ENCODE data around the gene QSER1. TPM values are rescaled to one million over a fixed set of nuclear protein-coding genes. Genes with fewer than 3 reads are reported as not detected.

The QSER1 gene
- total RNA-seq, 1 experiment from 2014 or later = 48.0 TPM

DNA sequence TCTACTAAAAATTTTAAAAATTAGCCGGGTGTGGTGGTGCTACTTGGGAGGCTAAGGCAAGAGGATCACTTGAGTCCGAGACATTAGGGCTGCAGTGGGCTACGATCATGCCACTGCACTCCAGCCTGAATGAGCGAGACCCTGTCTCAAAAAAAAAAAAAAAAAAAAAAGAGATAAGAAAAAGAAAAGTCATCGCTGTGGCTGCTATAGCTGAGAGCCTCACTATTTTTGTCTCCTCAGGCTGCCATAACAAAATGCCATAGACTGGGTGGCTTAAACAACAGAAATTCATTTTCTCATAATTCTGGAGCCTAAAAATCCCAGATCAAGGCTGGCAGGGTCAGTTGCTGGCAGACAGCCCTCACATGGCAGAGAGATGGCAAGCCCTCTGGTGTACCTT, 93.0 kb downstream of the QSER1 start (continued):
- TF ChIP-seq EZH2phosphoT487 (IDR thresholded peaks at IDR 0.05; ENCODE audit: borderline replicate concordance) (no peak), CEBPB (IDR thresholded peaks at IDR 0.05; ENCODE audit: low read depth) (no peak), ELF1 (IDR thresholded peaks at IDR 0.05; ENCODE audit: borderline replicate concordance, low read depth) (no peak), SRF (IDR thresholded peaks at IDR 0.05; ENCODE audit: low read depth) (no peak), ZFX (IDR thresholded peaks at IDR 0.05) (no peak)

DNA sequence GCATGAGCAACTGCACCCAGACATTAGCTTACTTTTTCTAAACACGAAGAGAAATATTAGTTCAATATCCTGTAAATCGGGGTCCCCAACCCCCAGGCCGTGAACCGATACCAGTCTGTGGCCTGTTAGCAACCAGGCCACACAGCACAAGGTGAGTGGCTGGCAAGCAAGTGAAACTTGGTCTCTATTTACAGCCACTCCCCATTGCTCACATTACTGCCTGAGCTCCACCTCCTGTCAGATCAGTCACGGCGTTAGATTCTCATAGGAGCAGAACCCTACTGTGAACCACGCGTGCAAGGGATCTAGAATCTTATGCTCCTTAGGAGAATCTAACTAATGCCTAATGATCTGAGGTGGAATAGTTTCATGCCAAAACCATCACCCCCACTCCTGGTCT, 95.2 kb downstream of the QSER1 start:
- Histone ChIP-seq H4K20me1 (ENCODE audit: insufficient read depth) (no peaks in the 10 kb centered on the region), H3K27me3 (ENCODE audit: insufficient read depth, low read length) (no peaks in the 10 kb centered on the region), H3K9ac (ENCODE audit: low read length) (no peak overlapping the region), H3K9me2 (ENCODE audit: insufficient read depth) (no peaks in the 10 kb centered on the region), H3K9me3 (ENCODE audit: control insufficient read depth in 1 of 2, insufficient read depth in 1 of 2, low read depth in 1 of 2, low read length in 2 of 2) (peaks cover 0 to 5% of the 10 kb centered on the region in 2 experiments; a peak in 1 of 4 replicates), H3K4me2 (ENCODE audit: low read length) (no peak overlapping the region), H3K27ac (ENCODE audit: low read depth, low read length) (no peak overlapping the region), H3K4me1 (ENCODE audit: control insufficient read depth in 1 of 2, insufficient read depth in 2 of 2, low read length in 2 of 2) (no peaks in the 10 kb centered on the region), H2AFZ (ENCODE audit: low read depth, low read length, poor library complexity, severe bottlenecking) (no peak overlapping the region), H3K36me3 (ENCODE audit: control insufficient read depth in 1 of 2, insufficient read depth in 2 of 2, low read length in 2 of 2) (no peaks in the 10 kb centered on the region), H3K79me2 (ENCODE audit: insufficient read depth, low read length) (no peaks in the 10 kb centered on the region), H3K4me3 (replicated peaks in 1 of 2; ENCODE audit: low read depth in 1 of 2, low read length in 2 of 2) (no peak overlapping the region)
- ChIA-PET RAD21 (ENCODE audit: low non-redundant PET in 1 of 2, low total read pairs in 2 of 2, uncharacterized antibody in 2 of 2, unreplicated experiment in 2 of 2) (interaction anchor here in 1 of 2 experiments (0.6 kb wide), 1 partner anchor 92 kb away, joined by 3 read pairs; no protein-coding TSS in a partner anchor), CTCF (no interaction called here), POLR2A (no interaction called here)
- BruUV-seq (replicated peaks) = no TSS peak
- ATAC-seq = peak; percentile 34; the same call in 1 of the 2 replicates
- no peak for TF ChIP-seq RAD21 (IDR thresholded peaks at IDR 0.05; ENCODE audit: low read depth)
- TF ChIP-seq ZNF274 (IDR thresholded peaks at IDR 0.05; ENCODE audit: low read depth, low read length) = no peak
- TF ChIP-seq SIN3A (IDR thresholded peaks at IDR 0.05; ENCODE audit: low read depth) = no peak
- TF ChIP-seq MAX (IDR thresholded peaks at IDR 0.05) = no peak
- TF ChIP-seq, protein P1, sequence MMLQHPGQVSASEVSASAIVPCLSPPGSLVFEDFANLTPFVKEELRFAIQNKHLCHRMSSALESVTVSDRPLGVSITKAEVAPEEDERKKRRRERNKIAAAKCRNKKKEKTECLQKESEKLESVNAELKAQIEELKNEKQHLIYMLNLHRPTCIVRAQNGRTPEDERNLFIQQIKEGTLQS (IDR thresholded peaks at IDR 0.05) = no peak
- no peak for TF ChIP-seq CTCF (IDR thresholded peaks at IDR 0.05 in 2 of 3, conservative IDR thresholded peaks at IDR 0.05 in 1 of 3; ENCODE audit: borderline replicate concordance in 1 of 3, insufficient read depth in 1 of 3, low read depth in 2 of 3, low read length in 2 of 3)
- TF ChIP-seq EZH2 (IDR thresholded peaks at IDR 0.05) = no peak
- no peak for TF ChIP-seq POLR2A (IDR thresholded peaks at IDR 0.05; ENCODE audit: borderline replicate concordance, extremely low read depth, insufficient read depth, insufficient read length)
- TF ChIP-seq CBX3 (IDR thresholded peaks at IDR 0.05; ENCODE audit: low read depth) = no peak
- TF ChIP-seq EZH2phosphoT487 (IDR thresholded peaks at IDR 0.05; ENCODE audit: borderline replicate concordance) = no peak
- no peak for TF ChIP-seq ELF1 (IDR thresholded peaks at IDR 0.05; ENCODE audit: borderline replicate concordance, low read depth)
- TF ChIP-seq POLR2AphosphoS5 (IDR thresholded peaks at IDR 0.05; ENCODE audit: low read depth, low read length) = no peak
- TF ChIP-seq, protein P2, sequence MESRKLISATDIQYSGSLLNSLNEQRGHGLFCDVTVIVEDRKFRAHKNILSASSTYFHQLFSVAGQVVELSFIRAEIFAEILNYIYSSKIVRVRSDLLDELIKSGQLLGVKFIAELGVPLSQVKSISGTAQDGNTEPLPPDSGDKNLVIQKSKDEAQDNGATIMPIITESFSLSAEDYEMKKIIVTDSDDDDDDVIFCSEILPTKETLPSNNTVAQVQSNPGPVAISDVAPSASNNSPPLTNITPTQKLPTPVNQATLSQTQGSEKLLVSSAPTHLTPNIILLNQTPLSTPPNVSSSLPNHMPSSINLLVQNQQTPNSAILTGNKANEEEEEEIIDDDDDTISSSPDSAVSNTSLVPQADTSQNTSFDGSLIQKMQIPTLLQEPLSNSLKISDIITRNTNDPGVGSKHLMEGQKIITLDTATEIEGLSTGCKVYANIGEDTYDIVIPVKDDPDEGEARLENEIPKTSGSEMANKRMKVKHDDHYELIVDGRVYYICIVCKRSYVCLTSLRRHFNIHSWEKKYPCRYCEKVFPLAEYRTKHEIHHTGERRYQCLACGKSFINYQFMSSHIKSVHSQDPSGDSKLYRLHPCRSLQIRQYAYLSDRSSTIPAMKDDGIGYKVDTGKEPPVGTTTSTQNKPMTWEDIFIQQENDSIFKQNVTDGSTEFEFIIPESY (IDR thresholded peaks at IDR 0.05; ENCODE audit: extremely low read depth, insufficient replicate concordance, low read length) = no peak
- TF ChIP-seq TCF7L2 (IDR thresholded peaks at IDR 0.05; ENCODE audit: borderline replicate concordance, extremely low read depth, insufficient read depth, insufficient read length) = no peak
- no peak for TF ChIP-seq SRF (IDR thresholded peaks at IDR 0.05; ENCODE audit: low read depth)
- no peak for TF ChIP-seq ZFX (IDR thresholded peaks at IDR 0.05)
- no peak for TF ChIP-seq FOSL1 (IDR thresholded peaks at IDR 0.05; ENCODE audit: low read depth)
- TF ChIP-seq SP1 (IDR thresholded peaks at IDR 0.05; ENCODE audit: low read depth) = no peak
- TF ChIP-seq EGR1 (IDR thresholded peaks at IDR 0.05; ENCODE audit: low read depth) = no peak
- DNase-seq (ENCODE audit: low read depth, low spot score) = no peak
- intact Hi-C loops (cut with micrococcal nuclease) = no loop called here
